SK-N-MC (cell line): Measurements from ENCODE around the gene ACTRT3.

Experiments used
- EZH2 ChIP-seq: fragments of 200-600 bp; sonication (generic); IDR thresholded peaks from one replicate; pipeline ENCODE4 v1.6.1; 2017; ENCODE audit warnings: antibody characterized with exemption
- FOXP2 ChIP-seq: optimal IDR thresholded peaks from 2 replicates; pipeline ENCODE3; 2011; ENCODE audit warnings: mild to moderate bottlenecking, moderate library complexity; ENCODE audit not compliant: insufficient read depth; ENCODE audit errors: extremely low read length, control extremely low read depth
- POLR2AphosphoS5 ChIP-seq: IDR thresholded peaks from 2 replicates; pipeline ENCODE4 v1.6.1; 2012; ENCODE audit warnings: mild to moderate bottlenecking, low read depth, low read length, borderline replicate concordance

DNA sequence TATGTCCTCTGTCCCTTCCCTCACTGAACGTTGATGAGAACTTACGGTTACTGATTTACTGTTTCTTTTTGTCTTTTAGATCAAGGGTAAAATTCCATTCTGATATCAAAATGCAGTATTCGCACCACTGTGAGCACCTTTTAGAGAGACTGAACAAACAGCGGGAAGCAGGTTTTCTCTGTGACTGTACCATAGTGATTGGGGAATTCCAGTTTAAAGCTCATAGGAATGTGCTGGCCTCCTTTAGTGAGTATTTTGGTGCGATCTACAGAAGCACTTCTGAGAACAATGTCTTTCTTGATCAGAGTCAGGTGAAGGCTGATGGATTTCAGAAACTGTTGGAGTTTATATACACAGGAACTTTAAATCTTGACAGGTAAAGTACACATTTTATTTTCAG is 4.8 kb upstream of the ACTRT3 start:
- TF ChIP-seq EZH2 (no peak), POLR2AphosphoS5 (no peak), FOXP2 (no peak)
